Stimulated activated CD4-positive, alpha-beta T cell treated with anti-CD3 and anti-CD28 coated beads, Interleukin-12 subunit alpha, Interleukin-12 subunit beta, amount 100 ng/mL, for 4 hours (primary cell): ENCODE results near the gene CIRBP.

Experiments
- DNase-seq: peaks from one replicate; pipeline ENCODE4 v3.0.0-alpha.2; 2020

Gene CIRBP

GRCh38 chr19:1257475-1258162 is 11.5 kb upstream of the CIRBP start:
- DNase-seq = no peak

- DNase-seq = no peak
Measured at GRCh38 chr19:1258163-1258492, 11.0 kb upstream of the CIRBP start.

GRCh38 chr19:1258707-1259205 is 10.4 kb upstream of the CIRBP start:
- DNase-seq = no peak

- peak; percentile 60 for DNase-seq
Measured at GRCh38 chr19:1259206-1259875, 9.8 kb upstream of the CIRBP start.

- DNase-seq = peak; percentile 44
Measured at GRCh38 chr19:1259876-1260748, 9.0 kb upstream of the CIRBP start.

DNA sequence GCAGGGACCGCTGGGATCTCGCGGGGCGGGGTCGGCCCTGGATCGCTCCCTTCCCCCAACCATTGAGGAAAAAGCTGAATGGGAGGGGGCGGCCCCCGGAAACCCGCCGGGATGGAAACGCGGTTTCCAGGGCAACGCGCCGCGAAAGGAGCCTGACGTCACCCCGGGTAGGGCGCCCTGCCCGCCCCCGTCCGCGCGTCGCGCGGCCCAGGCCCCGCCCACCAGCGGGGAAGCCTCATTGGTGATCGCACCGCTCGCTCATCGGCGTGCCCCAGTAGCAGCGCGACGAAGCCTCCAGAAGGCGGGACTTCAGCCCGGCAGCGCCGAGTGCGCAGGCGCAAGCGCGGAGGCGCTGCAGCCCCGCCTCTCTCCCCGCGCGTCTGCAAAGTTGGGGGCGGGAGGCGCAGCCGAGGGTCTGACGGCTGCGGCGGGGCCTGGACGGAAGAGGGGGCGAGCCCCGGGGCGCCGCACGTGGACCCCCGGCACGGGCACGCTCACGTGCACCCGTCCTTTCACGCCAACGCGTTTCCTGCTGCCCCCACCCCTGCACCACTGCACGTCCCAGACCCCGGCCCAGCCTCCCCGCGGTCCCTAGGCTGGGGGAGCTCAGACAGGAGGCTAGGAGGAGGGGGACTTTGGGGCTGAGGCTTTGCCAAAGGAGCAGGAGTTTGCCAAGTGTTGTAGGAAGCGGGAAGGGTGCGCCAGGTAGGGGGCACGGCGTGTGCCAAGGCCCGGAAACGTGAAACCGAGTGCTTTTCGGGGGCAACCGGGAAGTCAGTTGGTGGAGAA is 8.2 kb upstream of the CIRBP start:
- peak; percentile 96 for DNase-seq

- DNase-seq = peak; percentile 28
Measured at GRCh38 chr19:1261538-1261797, 7.7 kb upstream of the CIRBP start.

- no peak for DNase-seq
Measured at GRCh38 chr19:1261798-1262622, 7.1 kb upstream of the CIRBP start.

GRCh38 chr19:1262623-1263123 is 6.5 kb upstream of the CIRBP start:
- DNase-seq = no peak

GRCh38 chr19:1263188-1263587 is 5.9 kb upstream of the CIRBP start:
- no peak for DNase-seq

DNA sequence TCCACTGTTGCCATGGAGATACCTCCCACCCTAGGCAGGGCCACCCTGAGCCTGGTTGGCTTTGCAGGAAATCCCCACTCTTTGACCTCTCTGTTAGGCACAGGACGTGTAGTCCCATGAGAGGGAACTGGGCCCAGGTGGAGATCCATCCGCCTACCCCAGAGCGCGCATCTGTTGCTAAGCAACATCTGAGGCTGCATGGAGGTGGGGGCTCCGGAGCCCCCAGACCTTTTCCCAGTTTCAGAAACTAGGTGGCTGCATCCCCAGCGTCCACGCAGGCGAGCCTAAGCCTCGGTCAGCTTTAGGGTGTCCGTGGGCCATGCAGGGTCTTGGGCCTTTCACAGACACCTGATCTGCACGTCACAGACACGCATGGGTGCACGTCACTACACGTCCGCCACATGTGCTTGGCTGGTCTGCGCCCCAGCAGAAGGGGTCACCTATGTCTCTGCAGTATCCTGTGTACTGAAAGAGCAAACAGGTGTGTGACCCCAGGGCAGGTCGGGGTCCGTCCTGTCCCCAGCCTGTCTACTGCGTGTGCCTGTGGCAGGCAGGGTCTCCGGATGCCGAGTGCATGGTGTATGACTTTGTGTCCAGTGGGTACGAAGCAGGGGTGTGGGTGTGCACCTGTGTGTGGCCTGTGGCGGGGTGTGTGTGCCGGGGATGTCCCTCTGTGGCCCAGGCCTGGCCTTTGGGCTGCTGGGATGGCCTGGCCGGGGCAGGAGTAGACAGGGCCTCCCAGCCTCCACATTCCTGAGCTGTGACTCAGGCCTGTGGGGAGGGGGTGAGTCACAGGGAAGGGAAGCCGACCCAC is 4.1 kb upstream of the CIRBP start:
- no peak for DNase-seq

DNA sequence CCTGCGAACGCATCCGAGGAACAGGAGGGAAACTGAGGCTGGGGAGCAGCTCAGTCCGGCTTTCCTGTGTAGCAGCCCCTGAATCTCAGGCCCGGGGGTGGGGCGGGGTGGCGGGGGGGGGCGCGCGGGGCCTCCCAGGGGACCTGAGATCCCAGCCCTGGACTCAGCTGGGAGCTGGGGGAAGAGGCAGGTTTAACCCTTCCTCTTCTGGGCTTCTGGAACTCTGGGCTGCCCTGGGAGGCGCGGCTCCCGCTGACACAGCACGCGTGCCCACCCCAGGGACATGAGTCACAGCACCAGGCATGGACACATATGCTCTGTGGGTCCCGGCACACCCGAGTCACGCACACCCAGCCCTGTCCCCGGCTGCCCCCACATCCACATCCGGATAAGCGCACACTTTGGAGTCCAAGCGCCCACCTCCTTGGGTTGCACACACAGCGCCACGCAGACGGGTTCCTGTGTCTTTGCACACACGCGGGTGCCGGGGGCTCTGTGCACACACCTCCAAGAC is 3.5 kb upstream of the CIRBP start:
- DNase-seq = no peak

GRCh38 chr19:1266129-1266915 is 2.8 kb upstream of the CIRBP start:
- peak; percentile 81 for DNase-seq

GRCh38 chr19:1266916-1267476 is 2.1 kb upstream of the CIRBP start:
- DNase-seq = peak; percentile 68

GRCh38 chr19:1267477-1268225 is 1.5 kb upstream of the CIRBP start:
- no peak for DNase-seq

- DNase-seq = no peak
Measured at GRCh38 chr19:1268226-1269064, 687 bp upstream of the CIRBP start.

DNA sequence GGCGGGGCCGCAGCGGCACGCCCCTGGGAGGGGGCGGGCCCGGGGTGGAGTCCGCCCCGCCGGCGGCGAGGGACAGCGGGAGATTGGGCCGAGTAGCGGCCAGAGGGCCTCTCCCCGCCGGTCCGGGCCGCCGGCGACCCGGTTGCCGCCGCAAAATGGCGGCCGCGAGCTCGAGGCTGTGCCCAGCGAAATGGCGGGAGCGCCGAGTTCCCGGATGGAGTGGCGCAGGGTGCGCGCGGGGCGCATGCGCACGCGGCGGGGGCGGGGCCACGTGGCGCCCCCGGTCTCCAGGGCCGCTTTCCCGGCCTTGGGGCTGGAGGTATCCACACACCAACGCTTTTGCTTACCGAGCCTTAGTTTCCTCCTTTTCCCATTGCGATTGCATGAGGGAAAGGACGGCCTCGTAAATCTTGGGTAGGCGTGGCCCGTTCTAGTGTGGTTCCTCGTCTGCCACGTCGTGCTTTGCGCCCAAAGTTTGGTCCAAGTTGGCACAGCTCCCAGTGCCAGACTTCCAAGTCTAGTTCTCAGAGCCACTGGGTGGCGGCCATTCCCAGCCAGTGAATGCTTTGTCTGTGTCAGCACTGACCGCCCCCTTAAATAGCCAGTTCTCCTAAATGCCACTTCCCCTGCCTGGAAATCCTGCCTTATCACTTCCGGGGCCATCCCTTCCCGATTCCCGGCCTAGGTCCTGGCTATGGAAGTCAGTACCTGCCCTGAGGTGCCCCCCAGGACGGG is 513 bp downstream of the CIRBP start:
- peak; percentile 84 for DNase-seq
